ENCODE measurements around the gene PUS1.
"Not testable (repeated sequence)": the region's sequence is repeated elsewhere in the genome, so short reads cannot be mapped to it uniquely, and the experiment has no call there.

Gene PUS1

GRCh38 chr12:131928711-131929580 is at the start of gene PUS1:
TSS of gene PUS1 (plus strand) at chr12:131929276. CDS start at chr12:131929723, 447 bp downstream.
- peak; percentile 95 for DNase-seq

DNA sequence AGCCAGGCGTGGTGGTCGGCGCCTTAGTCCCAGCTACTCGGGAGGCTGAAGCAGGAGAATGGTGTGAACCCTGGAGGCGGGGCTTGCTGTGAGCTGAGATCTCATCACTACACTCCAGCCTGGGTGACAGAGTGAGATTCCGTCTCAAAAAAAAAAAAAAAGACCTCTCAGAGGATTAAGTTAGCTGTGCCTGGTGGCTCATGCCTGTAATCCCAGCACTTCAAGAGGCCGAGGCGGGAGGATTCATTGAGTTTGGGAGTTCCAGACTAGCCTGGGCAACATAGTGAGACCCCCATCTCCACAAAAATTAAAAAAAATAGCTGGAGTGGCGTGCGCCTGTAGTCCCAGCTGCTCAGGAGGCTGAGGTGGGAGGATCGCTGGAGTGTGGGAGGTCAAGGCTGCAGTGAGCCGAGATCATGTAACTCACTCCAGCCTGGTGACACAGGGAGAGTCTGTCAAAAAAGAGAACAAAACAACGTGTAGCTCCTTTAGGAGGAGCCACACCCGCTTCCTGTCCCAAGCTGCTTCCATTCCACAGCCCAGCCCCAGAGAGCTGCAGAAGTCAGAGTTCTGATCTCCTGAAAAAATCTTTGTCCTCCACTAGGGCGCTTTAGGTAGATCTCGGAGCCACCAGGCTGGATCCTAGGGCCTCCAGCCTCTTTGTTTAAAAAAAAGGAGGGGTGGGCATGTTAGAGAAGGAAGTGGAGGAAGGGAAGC is 46.1 kb upstream of the PUS1 start:
- no peak for DNase-seq

- no peak for DNase-seq
Measured at GRCh38 chr12:131883521-131883900, 45.6 kb upstream of the PUS1 start.

DNA sequence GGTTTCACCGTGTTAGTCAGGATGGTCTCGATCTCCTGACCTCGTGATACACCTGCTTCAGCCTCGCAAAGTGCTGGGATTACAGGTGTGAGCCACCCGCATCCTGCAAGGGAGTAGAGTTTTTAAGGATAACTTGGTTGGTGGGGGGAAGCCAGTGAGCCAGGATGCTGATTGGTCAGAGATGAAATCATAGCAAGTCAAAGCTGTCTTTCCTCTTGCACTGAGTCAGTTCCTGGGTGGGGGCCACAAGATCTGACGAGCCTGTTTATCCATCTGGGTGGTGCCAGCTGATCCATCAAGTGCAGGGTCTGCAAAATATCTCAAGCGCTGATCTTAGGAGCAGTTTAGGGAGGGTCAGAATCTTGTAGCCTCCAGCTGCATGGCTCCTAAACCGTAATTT is 44.0 kb upstream of the PUS1 start:
- DNase-seq: not testable (repeated sequence)

GRCh38 chr12:131885543-131886057 is 43.5 kb upstream of the PUS1 start:
- DNase-seq: no peak

DNA sequence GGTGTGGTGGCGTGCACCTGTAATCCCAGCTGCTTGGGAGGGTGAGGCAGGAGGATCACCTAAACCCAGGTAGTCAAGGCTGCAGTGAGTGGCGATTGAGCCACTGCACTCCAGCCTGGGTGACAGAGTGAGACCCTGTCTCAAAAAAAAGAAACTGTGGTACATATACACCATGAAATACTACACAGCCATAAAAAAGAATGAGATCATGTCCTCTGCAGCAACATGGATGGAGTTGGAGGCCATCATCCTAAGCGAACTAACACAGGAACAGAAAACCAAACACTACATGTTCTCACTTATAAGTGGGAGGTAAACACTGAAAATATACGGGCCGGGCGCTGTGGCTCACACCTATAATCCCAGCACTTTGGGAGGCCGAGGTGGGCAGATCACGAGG is 37.4 kb upstream of the PUS1 start:
- not testable (repeated sequence) for DNase-seq

DNA sequence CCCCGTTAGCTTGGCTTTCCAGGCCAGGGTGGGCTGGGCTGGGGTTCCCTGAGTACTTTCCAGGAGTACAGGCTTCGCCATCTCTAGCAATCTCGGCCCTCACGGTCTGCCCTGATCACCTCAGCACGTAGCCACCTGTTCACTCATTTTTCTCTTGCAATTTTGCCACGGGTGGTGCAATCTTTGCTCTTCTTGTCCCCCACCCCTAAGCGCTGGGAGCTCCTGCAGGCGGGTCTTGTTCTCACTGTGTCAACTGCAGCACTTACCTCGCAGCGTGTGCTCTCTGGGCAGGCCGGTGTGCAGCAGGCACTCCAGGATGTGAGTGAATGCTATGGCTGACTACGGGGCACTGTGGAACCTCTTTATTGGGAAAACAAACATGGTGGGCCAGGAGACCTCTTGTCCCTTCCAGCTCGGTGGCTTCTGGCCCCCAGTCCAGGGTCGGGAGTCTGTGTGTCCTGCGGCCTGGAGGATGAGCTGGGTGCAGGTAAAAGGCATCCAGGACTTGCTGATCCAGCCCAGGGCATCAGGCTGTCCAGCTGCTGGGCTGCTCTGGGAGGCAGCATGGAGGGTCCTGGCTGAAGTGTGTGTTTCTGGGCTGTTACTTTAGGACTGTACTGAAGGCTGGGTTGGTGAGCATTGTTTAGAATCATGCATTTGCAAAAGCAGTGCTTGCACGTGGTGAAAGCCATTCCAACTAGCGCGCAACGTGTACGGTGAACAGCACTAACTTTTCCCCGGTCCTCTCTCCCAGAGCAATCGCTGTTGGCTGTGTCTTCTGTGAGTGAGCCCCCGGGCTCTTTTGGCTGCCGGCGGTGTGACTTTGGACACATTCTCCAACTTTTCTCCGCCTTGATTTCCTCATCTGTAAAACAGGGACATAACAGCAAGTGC is 36.1 kb upstream of the PUS1 start:
- DNase-seq: no peak

- no peak for DNase-seq
Measured at GRCh38 chr12:131893605-131894312, 35.3 kb upstream of the PUS1 start.

DNA sequence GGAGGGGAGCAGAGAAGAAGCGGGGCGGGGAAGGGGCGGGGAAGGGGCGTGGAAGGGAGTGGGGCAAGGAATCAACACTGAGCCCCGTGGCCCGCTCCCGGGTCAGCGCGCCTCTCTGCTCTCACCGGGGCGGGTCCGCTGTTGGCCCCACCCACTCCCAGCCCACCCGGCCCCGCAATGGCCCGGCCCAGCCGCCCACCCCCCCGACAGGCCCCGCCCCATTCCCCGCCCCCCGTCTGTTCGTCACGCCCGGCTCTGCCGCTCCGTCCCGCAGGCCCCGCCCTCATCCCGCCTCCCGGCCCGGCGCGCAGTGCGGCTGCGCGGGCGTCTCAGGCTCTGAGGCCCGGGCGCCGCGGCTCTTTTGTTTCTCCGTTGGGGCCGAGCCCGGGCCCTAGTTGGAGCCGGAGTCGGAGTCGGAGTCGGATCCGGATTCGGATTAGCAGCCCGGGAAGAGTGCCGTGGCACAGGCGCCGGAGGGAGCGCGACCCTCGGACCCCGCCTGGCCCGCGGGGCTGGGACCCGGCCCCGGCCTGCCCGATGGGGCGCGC is 34.7 kb upstream of the PUS1 start, which contains the start of gene ULK1:
ULK1 (plus strand) TSS at position 310 of the 548 bp plus-strand sequence. CDS start 380 bp downstream, outside the sequence.
- DNase-seq: peak; percentile 84

- DNase-seq: no peak
Measured at GRCh38 chr12:131894981-131895639, 34.0 kb upstream of the PUS1 start.

DNA sequence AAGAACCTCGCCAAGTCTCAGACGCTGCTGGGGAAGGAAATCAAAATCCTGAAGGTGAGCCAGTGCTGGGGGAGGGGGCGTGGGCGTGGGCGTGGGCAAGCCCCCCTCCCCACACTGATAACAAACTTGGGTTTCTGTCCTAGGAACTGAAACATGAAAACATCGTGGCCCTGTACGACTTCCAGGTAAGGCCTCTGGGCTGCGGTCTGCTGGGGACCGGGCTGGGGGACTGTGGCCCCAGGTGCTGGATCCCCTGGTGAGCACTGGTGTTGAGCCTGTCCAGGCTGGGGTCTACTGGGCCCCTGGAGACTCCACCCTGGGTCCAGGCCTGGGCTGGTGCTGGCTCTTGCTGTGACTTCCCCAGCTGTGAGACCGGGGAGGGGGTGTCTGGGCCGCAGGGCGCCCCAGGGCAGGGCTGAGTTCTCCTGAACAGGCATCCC is 33.4 kb upstream of the PUS1 start:
- no peak for DNase-seq

DNA sequence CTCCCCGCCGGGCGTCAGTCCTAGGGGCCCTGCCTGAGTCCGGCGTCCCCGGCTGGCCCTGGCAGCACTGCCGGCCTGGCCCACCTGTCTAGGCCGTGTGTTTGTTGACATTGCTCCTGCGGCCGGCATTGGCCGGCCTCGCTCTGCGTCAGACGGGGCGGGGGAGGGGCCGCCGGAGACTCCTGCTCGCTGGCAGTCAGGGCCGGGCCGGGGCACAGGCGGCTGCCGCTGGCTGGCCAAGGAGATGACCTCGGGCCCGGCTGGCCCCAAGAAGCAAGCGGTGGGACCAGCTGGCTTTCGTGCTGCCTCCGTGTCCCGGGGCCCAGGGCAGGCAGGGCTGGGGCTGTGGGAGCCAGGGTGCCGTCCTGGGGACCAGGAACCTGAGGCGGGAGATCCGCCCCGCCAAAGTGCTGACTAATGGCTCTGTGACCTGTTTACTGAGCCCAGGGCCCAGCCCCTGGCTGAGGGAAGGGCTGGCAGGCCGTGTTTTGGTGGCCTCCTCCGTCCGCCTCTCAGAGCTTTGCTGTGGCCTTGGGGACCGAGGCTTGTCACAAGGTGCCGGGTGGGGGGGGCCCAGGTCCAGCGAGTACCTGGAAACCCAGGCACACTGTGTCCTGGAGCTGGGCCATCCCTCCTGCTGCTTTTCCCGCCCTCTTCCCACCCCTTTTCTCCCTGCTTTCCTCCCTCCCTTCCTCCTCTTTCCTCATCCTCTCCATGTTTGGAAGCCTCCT is 32.8 kb upstream of the PUS1 start:
- DNase-seq: peak; percentile 85

DNA sequence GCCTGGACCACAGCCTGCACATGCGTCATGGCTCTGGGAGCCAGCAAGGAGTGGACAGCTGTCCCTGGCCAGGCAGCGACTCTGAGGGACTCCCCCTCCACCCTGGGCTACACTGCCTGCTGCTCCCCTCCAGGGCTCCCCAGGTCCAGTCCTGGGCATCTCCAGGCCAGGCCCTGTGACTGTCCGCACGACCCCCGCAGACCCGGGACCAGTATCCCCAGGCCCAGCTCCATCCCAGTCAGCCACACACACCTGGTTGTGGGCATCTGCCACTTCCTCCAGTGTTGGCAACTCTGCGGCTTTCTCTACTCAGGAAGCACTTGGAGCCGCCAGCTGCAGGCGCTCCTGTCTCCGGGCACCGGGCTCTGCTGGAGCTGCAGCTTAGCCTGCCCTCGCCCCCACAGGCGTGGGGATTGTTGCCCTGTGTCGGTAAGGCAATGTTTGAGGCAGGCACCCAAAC is 32.2 kb upstream of the PUS1 start:
- no peak for DNase-seq

- no peak for DNase-seq
Measured at GRCh38 chr12:131897276-131897675, 31.8 kb upstream of the PUS1 start.

GRCh38 chr12:131897875-131898274 is 31.2 kb upstream of the PUS1 start:
- no peak for DNase-seq

- no peak for DNase-seq
Measured at GRCh38 chr12:131900397-131900796, 28.7 kb upstream of the PUS1 start.

GRCh38 chr12:131901431-131902331 is 27.4 kb upstream of the PUS1 start:
- DNase-seq: no peak

- DNase-seq: no peak
Measured at GRCh38 chr12:131902332-131903241, 26.5 kb upstream of the PUS1 start.

Measured in fibroblast of upper back skin (primary cell).